Measurements from ENCODE around the gene SIPA1. TPM values are rescaled to one million over a fixed set of nuclear protein-coding genes. Genes with fewer than 3 reads are reported as not detected.

Gene SIPA1
- total and polyA plus RNA-seq, 2 of the 13 experiments (the other 11 are each of a cell fraction or from before 2014, with no cell fraction given) = 5.8 to 7.7 TPM

GRCh38 chr11:65652511-65653228 is 14.8 kb downstream of the SIPA1 start (continued):
- TF ChIP-seq AHDC1 (CRISPR knock-in tag; IDR thresholded peaks at IDR 0.05; ENCODE audit: borderline replicate concordance) = 0 out of 2 replicates have a peak, but pooled peaks have one; percentile 20
- TF ChIP-seq ZNF280B (CRISPR knock-in tag; IDR thresholded peaks at IDR 0.05; ENCODE audit: borderline replicate concordance) = no peak
- TF ChIP-seq HNF1A (IDR thresholded peaks at IDR 0.05; ENCODE audit: low read depth) = no peak
- no peak for TF ChIP-seq HNF1A (CRISPR knock-in tag; IDR thresholded peaks at IDR 0.05; ENCODE audit: borderline replicate concordance)
- TF ChIP-seq CSRNP2 (CRISPR knock-in tag; conservative IDR thresholded peaks at IDR 0.05; ENCODE audit: low read depth) = no peak
- no peak for TF ChIP-seq ZKSCAN8 (CRISPR knock-in tag; IDR thresholded peaks at IDR 0.05; ENCODE audit: borderline replicate concordance)
- TF ChIP-seq ATM (IDR thresholded peaks at IDR 0.05; ENCODE audit: borderline replicate concordance) = no peak
- TF ChIP-seq ZNF235 (CRISPR knock-in tag; IDR thresholded peaks at IDR 0.05; ENCODE audit: borderline replicate concordance) = 0 out of 2 replicates have a peak, but pooled peaks have one; percentile 43
- peak; percentile 59; the same call in 1 of the 2 replicates for TF ChIP-seq PAXIP1 (CRISPR knock-in tag; conservative IDR thresholded peaks at IDR 0.05)
- TF ChIP-seq FOXA3 (CRISPR knock-in tag; IDR thresholded peaks at IDR 0.05) = no peak; the same call in 1 of the 2 replicates
